SIG-M5 treated with dmso at 0.1 percent for 504 hours (cell line): ENCODE data around the gene KRT2.

ENCODE experiments used
- DNase-seq: peaks from one replicate; lab custom pipeline; 2025; ENCODE audit not compliant: unreplicated experiment; lab: John Stamatoyannopoulos, UW

Gene KRT2

DNA sequence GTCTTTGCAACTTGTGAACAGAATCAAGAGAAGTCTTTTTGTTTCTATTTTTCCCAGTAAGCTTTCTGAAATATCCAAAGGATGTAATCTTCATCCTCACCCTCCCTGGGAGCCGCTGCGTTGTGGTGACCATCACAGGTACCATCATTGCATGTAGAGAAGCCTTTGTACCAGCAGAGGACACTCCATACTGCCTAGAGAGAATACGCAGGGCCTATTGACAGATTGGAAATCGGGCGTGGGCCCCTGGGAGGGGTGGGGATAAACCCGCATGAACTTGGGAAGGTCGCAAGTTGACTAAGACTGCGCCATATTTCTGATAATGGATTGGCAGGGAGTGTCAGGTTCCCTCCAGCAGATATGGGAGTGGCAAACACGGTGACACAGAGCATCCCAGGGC is 15.5 kb upstream of the KRT2 start:
- DNase-seq = no peak

- no peak for DNase-seq
Observed at GRCh38 chr12:52666471-52666870, 14.5 kb upstream of the KRT2 start.

DNA sequence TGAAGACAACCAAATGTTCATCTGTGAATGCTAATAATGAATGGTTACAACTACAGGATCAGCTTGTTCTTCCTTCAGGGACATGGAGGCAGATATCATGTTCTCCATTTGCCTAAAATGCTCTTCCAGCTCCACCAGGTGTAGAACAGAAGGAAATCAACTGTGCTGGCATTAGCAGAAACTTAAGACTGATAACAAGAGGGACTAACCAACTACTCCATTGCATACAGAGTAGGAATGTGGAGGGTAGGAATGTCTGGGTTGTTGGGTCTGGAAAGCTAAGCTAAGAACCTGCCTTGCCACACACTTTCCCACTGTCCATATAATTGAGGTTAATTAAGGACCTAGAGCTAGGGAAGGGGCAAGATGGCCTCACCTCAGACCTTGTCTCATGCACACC is 11.4 kb upstream of the KRT2 start:
- no peak for DNase-seq

DNA sequence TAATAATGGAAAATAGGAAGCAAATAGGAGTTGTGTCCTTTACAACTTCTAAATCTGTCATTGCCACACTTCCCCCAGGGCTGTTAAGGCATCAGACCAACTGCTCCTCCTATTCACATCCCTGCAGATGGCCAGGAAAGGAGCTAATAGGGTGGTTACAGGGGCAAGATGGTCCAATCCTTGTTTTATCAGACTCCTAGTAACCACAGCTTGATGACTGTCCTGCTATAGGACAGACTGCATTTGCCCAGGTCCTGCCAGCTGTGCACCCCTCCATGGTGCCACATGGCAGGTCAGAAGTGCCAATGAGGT is 10.9 kb upstream of the KRT2 start:
- DNase-seq = no peak

GRCh38 chr12:52662093-52662917 is 10.3 kb upstream of the KRT2 start:
- DNase-seq = no peak

- DNase-seq = no peak
Observed at GRCh38 chr12:52661668-52662067, 9.7 kb upstream of the KRT2 start.

GRCh38 chr12:52660934-52661499 is 9.0 kb upstream of the KRT2 start:
- no peak for DNase-seq

DNA sequence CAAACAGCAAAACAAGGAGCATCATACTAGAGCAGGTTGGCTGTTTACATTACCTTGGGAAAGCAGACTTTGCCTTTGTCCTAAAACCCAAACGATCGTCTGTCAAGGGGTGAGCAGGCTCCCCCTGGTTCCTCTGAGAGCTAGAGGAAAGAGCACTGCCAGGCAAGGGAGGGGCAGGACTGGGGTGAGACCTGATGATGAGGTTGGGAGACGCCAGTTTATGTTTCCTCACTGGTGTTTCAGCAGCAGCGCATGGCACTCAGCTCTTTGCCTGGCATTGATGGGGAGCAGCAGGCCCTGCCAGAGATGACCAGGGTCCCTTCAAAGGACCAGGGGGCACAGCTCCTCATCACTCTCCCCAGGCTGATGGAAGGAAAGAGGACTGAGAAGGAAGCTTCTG is 7.9 kb upstream of the KRT2 start:
- no peak for DNase-seq

DNA sequence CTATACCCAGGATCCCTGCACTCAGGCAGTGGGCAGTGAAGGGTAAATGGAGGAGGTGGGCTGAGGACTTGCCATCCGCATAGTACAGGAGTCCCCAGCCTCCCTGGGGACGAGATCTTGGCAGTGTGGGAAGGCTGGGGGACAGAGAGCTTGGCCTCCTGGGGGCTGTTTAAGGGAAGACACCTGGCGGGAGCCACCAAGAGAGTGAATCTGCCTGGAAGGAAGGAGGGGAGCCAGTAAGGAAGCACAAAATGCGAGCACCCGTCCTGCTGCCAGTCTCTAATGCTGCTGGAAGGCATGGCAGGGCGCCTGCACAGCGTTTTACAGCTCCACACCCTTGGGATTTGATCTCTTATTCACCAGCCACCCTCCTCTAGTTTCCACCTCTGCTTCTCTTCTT is 7.4 kb upstream of the KRT2 start:
- no peak for DNase-seq

DNA sequence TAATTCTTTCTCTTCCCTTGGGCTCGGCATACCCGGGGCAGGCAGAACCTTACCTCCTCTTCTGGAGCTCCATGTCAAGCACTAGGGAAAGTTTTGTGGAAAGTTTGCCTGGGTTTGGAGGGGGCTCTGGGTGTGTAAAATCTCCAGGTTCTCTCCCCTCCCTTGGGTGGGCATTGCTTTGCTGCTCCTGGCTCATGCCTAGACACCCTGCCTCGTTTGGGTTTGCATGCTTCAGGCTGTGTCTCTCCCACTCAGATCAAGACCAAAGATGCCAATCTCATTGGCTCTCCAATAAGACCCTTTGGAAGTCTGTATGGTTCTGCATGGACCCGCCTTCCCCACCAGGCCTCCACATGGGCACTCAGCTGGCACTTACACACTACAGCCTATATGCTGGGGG is 6.2 kb upstream of the KRT2 start:
- no peak for DNase-seq

- no peak for DNase-seq
Observed at GRCh38 chr12:52657250-52657902, 5.4 kb upstream of the KRT2 start.

DNA sequence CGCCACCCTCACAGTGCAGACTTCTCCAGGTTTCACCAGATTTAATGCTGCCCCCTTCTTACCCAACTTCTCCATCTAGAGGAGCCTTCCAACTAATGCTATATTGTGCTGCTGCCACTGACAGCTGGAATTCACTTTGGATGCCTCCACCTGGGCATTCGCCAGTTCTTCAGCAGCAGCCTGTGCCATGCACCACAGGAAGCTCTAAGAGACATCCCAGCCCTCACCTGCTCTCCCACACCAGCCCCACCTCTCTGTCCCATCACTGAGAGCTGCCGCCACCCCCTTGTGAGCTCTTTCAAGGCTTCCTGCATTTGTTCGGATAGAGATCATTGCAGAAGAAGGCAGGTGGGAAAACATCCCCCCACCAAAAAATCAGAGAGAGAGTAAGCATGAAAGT is 4.6 kb upstream of the KRT2 start:
- no peak for DNase-seq

DNA sequence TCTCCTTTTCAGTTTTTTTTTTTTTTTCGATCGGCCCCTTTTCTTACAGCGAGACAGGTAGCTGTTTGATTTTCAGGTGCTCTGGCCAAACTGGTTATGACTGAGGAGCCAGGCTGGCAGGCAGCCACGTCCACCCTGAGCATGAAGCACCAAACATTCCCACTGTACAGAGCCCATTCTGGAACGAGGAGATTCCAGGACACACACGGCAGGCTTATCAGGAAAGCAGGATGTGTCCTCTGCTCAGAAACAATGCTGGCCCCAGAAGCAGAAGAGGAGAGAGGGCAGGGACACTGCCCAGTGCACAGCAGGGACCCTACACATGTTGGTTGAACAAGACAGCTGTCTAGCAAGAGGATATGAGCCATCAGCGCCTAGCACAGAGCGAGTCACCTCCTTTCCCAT is 3.7 kb upstream of the KRT2 start:
- no peak for DNase-seq

DNA sequence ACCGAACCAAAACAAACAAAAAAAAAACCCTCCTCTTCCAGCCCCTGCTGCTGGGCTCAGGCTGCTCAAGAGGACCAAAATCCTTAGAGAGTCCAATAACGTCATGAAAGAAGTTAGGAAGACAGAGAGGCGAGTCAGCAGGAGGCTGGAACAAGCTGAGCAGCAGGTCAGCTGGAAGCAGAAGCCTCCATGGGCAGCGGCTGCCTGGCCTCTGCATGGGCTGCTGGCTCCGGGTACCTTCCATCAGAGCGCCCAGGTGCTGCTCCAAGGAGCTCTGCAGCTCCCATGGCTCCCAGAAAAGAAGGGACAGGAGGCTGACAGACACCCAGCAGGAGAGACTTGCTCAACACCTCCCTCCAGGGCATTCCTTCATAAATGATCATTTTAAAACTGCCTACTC is 3.2 kb upstream of the KRT2 start:
- DNase-seq = no peak

DNA sequence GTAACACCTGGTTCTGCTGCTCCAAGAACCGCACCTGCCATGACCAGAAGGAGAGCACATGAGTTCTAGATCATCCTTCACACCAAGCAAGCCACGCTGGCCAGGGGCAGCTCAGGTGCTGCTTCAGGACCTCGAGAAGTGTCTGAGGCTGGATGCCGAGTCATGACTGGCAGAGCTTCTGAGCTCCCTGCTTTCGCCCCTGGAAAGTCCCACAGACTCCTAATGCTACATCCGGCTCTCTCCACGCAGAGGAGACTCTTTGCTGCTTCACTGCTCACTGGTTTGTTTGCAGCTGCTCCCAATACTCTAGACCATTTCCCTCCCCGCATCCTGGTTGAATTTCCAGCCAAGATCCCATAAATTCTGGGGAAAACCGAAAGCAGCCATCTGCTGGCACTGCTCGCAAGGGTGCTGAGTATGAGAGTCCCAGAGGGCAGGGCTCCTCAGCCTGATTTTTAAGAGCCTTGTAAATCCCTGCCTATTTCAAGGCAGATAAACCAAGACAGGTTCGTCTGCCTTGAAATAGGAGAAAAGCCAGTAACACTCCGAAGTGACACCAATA is 1.4 kb downstream of the KRT2 start:
- no peak for DNase-seq

DNA sequence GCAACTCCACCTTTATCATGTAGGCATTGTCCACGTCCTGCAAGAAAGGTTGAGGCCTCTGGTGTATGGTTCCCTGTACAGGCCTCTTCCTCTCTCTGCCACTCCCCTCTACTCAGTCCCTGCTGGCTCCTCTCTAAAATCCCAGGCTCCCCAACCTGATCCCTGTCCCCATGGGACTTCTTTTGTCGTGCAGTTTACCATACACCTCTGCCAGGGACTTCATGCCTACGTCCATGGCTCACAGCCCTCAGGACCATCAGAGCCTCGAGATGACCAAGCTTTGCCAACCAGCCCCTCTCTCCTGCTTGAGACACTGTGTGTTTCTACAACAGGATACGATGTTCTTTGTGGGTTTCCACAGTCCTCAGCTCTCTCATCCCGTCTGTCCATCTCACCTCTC is 2.9 kb downstream of the KRT2 start:
- no peak for DNase-seq

DNA sequence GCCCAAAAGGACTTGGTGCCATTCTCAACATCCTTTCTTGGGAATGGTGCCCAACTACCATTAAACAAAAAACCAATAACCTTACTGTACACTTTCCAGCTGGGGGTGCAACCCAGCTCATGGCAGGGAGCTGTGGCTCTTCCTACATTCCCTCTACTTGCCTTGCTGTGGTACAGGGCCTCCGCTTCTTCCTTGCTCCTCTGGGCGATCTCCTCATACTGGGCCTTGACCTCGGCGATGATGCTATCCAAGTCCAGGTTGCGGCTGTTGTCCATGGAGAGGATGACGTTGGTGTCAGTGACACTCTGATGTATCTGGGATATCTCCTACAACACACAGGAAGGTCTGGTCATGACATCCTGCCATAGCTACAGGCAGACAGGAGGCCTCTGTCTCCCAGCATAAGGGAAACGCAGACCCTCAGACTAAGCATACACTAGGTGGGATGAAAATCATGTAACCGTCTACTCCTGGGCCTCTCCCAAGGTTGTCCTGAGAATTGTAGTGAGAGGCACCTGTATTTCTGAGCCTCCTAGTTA is 3.9 kb downstream of the KRT2 start:
- DNase-seq = no peak

DNA sequence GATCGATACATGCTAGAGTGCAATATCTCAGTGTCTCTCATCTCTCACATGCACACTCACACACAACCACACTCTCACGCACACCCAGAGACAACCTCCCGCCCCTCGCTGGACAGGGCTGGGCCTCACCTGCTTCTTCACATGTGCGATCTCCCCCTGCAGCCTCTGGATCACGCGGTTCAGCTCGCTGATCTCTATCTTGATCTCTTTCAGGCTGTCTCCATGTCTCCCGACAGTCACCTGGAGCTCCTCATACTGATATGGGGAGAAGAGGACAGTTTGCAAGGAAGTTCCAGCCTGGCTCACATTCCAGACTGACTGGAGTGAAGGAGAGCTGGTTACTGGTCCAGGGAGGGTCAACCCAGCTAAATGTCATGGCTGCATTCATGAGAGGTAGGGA is 4.4 kb downstream of the KRT2 start:
- DNase-seq = no peak

GRCh38 chr12:52646613-52647012 is 5.4 kb downstream of the KRT2 start:
- DNase-seq = no peak

GRCh38 chr12:52645982-52646381 is 6.0 kb downstream of the KRT2 start:
- DNase-seq = peak; percentile 24

DNA sequence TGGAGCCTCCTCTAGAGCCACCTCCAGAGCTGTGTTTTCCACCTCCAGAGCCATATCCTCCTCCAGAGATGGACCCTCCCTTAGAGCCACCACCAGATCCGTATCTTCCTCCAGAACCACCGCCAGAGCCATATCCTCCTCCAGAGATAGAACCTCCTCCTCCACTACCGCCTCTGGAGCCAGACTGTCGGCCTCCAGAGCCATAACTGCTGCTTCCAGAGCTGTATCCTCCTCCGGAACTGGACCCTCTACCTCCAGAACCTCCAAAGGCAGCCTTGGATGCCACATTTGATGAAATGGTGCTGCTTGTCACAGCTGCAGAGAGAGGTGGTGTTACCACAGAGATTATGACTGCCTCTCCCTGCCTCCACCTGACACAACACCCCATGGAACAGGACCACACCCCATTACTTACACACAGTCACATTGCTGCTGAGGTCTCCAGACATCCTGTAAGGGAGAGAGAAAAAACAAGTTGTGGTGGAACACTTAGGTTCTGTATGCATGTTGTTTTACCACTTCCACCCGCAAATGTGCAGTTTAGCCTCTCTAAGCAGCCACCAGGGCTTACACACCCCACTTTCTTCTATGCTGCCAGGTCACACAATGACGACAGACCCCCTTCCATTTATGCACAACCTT is 6.8 kb downstream of the KRT2 start:
- DNase-seq = no peak

DNA sequence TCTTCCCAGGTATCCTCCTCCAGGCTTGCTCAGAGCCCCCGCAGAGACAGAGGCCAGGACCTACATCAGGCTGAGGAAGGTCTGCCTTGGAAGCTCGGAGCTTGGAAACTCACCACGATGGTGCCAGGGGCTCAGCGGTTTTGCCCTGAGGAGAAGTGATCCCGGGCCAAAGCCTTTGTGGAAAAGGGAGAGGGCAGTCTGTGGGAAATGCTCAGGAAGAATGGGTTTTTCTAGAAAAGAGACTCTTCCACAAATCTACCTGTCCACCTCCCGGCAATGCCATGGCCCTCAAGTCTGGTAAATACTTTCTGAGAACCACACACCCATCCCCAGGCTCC is 8.0 kb downstream of the KRT2 start:
- no peak for DNase-seq
